GM23338 (cell line): ENCODE data around the gene PVR.

Source experiments
- CREB1 ChIP-seq: fragments of 250-450 bp; sonication (Bioruptor Pico); IDR thresholded peaks from 2 replicates; pipeline ENCODE4 v1.5.0; 2020; ENCODE audit warnings: low read depth, mild to moderate bottlenecking, moderate library complexity
- EZH2 ChIP-seq: fragments of 200-600 bp; sonication (generic); IDR thresholded peaks from one replicate; pipeline ENCODE4 v1.8.0; 2017; ENCODE audit warnings: antibody characterized with exemption, mild to moderate bottlenecking, low read depth; ENCODE audit not compliant: unreplicated experiment
- EZH2phosphoT487 ChIP-seq: fragments of 200-600 bp; sonication (generic); IDR thresholded peaks from one replicate; pipeline ENCODE4 v1.8.1; 2018; ENCODE audit warnings: antibody characterized with exemption; ENCODE audit not compliant: unreplicated experiment
- JUNB ChIP-seq: IDR thresholded peaks from one replicate; pipeline ENCODE4 v1.6.1; 2016; ENCODE audit warnings: antibody characterized with exemption; ENCODE audit not compliant: unreplicated experiment
- NANOG ChIP-seq: IDR thresholded peaks from 2 replicates; pipeline ENCODE4 v1.6.1; 2016; ENCODE audit warnings: antibody characterized with exemption, borderline replicate concordance
- POLR2AphosphoS5 ChIP-seq: IDR thresholded peaks from 2 replicates; pipeline ENCODE4 v1.6.1; 2016; ENCODE audit warnings: antibody characterized with exemption, low read depth
- STAT1 ChIP-seq: IDR thresholded peaks from one replicate; pipeline ENCODE4 v1.6.1; 2016; ENCODE audit warnings: antibody characterized with exemption; ENCODE audit not compliant: unreplicated experiment
- ZNF114 ChIP-seq: fragments of 250-450 bp; sonication (Bioruptor Pico); IDR thresholded peaks from 2 replicates; pipeline ENCODE4 v1.5.0; 2020; ENCODE audit warnings: mild to moderate bottlenecking, moderate library complexity
- ZNF331 ChIP-seq: fragments of 250-450 bp; sonication (Bioruptor Pico); IDR thresholded peaks from 2 replicates; pipeline ENCODE4 v1.5.0; 2020; ENCODE audit warnings: low read depth, mild to moderate bottlenecking, moderate library complexity
- TF ChIP-seq, protein P1 (sequence below), 2 experiments: fragments of 200-600 bp in 1 of 2; sonication (generic) in 1 of 2; conservative IDR thresholded peaks; 2 replicates each; pipeline versions ENCODE4 v1.5.1 to v1.6.1; 2016 to 2017; ENCODE audit warnings: antibody characterized with exemption in 2 of 2, low read depth in 2 of 2, mild to moderate bottlenecking in 2 of 2, moderate library complexity in 1 of 2
- TF ChIP-seq, protein P2 (sequence below): IDR thresholded peaks from one replicate; pipeline ENCODE4 v1.6.1; 2018; ENCODE audit warnings: antibody characterized with exemption; ENCODE audit not compliant: unreplicated experiment
- TF ChIP-seq, protein P3 (sequence below): IDR thresholded peaks from 2 replicates; pipeline ENCODE4 v1.6.1; 2016; ENCODE audit warnings: antibody characterized with exemption
- TF ChIP-seq, protein P4 (sequence below): fragments of 250-450 bp; sonication (Bioruptor Pico); IDR thresholded peaks from 2 replicates; pipeline ENCODE4 v1.5.0; 2020; ENCODE audit warnings: mild to moderate bottlenecking, moderate library complexity

DNA sequence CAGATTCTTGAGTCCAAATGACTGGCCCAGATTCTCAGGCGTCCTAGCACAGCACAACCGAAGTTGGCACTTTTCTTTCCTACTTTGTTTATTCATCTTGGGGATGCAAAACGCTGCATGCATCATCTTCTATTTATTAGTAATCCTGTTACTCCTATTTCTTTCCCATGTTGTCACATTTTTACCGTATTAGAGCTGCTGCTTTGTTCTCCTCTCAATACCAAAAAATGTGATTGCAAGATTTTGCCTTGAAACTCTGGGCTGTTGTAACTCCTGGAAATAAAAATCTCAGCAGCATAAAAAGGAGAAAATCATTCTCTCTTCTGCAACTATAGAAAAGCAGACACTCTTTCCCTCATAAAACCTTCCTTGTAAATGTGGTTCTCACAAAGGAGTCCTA lies 43.2 kb upstream of the PVR start:
- TF ChIP-seq, protein P1, sequence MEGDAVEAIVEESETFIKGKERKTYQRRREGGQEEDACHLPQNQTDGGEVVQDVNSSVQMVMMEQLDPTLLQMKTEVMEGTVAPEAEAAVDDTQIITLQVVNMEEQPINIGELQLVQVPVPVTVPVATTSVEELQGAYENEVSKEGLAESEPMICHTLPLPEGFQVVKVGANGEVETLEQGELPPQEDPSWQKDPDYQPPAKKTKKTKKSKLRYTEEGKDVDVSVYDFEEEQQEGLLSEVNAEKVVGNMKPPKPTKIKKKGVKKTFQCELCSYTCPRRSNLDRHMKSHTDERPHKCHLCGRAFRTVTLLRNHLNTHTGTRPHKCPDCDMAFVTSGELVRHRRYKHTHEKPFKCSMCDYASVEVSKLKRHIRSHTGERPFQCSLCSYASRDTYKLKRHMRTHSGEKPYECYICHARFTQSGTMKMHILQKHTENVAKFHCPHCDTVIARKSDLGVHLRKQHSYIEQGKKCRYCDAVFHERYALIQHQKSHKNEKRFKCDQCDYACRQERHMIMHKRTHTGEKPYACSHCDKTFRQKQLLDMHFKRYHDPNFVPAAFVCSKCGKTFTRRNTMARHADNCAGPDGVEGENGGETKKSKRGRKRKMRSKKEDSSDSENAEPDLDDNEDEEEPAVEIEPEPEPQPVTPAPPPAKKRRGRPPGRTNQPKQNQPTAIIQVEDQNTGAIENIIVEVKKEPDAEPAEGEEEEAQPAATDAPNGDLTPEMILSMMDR (conservative IDR thresholded peaks at IDR 0.05; ENCODE audit: low read depth in 2 of 2), result no peak
- TF ChIP-seq POLR2AphosphoS5 (no peak), CREB1 (CRISPR knock-in tag) (no peak), EZH2 (no peak), NANOG (no peak), EZH2phosphoT487 (no peak), JUNB (no peak), ZNF331 (CRISPR knock-in tag) (no peak), ZNF114 (CRISPR knock-in tag) (no peak), STAT1 (no peak)
- TF ChIP-seq, protein P2, sequence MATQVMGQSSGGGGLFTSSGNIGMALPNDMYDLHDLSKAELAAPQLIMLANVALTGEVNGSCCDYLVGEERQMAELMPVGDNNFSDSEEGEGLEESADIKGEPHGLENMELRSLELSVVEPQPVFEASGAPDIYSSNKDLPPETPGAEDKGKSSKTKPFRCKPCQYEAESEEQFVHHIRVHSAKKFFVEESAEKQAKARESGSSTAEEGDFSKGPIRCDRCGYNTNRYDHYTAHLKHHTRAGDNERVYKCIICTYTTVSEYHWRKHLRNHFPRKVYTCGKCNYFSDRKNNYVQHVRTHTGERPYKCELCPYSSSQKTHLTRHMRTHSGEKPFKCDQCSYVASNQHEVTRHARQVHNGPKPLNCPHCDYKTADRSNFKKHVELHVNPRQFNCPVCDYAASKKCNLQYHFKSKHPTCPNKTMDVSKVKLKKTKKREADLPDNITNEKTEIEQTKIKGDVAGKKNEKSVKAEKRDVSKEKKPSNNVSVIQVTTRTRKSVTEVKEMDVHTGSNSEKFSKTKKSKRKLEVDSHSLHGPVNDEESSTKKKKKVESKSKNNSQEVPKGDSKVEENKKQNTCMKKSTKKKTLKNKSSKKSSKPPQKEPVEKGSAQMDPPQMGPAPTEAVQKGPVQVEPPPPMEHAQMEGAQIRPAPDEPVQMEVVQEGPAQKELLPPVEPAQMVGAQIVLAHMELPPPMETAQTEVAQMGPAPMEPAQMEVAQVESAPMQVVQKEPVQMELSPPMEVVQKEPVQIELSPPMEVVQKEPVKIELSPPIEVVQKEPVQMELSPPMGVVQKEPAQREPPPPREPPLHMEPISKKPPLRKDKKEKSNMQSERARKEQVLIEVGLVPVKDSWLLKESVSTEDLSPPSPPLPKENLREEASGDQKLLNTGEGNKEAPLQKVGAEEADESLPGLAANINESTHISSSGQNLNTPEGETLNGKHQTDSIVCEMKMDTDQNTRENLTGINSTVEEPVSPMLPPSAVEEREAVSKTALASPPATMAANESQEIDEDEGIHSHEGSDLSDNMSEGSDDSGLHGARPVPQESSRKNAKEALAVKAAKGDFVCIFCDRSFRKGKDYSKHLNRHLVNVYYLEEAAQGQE, result no peak
- TF ChIP-seq, protein P3, sequence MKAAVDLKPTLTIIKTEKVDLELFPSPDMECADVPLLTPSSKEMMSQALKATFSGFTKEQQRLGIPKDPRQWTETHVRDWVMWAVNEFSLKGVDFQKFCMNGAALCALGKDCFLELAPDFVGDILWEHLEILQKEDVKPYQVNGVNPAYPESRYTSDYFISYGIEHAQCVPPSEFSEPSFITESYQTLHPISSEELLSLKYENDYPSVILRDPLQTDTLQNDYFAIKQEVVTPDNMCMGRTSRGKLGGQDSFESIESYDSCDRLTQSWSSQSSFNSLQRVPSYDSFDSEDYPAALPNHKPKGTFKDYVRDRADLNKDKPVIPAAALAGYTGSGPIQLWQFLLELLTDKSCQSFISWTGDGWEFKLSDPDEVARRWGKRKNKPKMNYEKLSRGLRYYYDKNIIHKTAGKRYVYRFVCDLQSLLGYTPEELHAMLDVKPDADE, result no peak
- TF ChIP-seq, protein P4, sequence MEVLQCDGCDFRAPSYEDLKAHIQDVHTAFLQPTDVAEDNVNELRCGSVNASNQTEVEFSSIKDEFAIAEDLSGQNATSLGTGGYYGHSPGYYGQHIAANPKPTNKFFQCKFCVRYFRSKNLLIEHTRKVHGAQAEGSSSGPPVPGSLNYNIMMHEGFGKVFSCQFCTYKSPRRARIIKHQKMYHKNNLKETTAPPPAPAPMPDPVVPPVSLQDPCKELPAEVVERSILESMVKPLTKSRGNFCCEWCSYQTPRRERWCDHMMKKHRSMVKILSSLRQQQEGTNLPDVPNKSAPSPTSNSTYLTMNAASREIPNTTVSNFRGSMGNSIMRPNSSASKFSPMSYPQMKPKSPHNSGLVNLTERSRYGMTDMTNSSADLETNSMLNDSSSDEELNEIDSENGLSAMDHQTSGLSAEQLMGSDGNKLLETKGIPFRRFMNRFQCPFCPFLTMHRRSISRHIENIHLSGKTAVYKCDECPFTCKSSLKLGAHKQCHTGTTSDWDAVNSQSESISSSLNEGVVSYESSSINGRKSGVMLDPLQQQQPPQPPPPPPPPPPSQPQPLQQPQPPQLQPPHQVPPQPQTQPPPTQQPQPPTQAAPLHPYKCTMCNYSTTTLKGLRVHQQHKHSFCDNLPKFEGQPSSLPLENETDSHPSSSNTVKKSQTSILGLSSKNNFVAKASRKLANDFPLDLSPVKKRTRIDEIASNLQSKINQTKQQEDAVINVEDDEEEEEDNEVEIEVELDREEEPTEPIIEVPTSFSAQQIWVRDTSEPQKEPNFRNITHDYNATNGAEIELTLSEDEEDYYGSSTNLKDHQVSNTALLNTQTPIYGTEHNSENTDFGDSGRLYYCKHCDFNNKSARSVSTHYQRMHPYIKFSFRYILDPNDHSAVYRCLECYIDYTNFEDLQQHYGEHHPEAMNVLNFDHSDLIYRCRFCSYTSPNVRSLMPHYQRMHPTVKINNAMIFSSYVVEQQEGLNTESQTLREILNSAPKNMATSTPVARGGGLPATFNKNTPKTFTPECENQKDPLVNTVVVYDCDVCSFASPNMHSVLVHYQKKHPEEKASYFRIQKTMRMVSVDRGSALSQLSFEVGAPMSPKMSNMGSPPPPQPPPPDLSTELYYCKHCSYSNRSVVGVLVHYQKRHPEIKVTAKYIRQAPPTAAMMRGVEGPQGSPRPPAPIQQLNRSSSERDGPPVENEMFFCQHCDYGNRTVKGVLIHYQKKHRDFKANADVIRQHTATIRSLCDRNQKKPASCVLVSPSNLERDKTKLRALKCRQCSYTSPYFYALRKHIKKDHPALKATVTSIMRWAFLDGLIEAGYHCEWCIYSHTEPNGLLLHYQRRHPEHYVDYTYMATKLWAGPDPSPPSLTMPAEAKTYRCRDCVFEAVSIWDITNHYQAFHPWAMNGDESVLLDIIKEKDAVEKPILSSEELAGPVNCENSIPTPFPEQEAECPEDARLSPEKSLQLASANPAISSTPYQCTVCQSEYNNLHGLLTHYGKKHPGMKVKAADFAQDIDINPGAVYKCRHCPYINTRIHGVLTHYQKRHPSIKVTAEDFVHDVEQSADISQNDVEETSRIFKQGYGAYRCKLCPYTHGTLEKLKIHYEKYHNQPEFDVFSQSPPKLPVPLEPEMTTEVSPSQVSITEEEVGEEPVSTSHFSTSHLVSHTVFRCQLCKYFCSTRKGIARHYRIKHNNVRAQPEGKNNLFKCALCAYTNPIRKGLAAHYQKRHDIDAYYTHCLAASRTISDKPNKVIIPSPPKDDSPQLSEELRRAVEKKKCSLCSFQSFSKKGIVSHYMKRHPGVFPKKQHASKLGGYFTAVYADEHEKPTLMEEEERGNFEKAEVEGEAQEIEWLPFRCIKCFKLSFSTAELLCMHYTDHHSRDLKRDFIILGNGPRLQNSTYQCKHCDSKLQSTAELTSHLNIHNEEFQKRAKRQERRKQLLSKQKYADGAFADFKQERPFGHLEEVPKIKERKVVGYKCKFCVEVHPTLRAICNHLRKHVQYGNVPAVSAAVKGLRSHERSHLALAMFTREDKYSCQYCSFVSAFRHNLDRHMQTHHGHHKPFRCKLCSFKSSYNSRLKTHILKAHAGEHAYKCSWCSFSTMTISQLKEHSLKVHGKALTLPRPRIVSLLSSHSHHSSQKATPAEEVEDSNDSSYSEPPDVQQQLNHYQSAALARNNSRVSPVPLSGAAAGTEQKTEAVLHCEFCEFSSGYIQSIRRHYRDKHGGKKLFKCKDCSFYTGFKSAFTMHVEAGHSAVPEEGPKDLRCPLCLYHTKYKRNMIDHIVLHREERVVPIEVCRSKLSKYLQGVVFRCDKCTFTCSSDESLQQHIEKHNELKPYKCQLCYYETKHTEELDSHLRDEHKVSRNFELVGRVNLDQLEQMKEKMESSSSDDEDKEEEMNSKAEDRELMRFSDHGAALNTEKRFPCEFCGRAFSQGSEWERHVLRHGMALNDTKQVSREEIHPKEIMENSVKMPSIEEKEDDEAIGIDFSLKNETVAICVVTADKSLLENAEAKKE (CRISPR knock-in tag), result no peak
